Fibroblast of lung (primary cell): ENCODE measurements around the gene ADAM33.

Source experiments
- CTCF ChIP-seq, 2 donors: IDR thresholded peaks in 1 of 2; conservative IDR thresholded peaks in 1 of 2; 1 replicate in 1 of 2; 2 replicates in 1 of 2; pipeline ENCODE4 v1.5.1; 2011 to 2012; ENCODE audit warnings: low read length in 2 of 2, control low read depth in 1 of 2, inconsistent platforms in 1 of 2, low read depth in 1 of 2, mild to moderate bottlenecking in 1 of 2
- EZH2 ChIP-seq: IDR thresholded peaks from 2 replicates; pipeline ENCODE4 v1.5.1; 2012; ENCODE audit warnings: low read length, control low read depth, mild to moderate bottlenecking; ENCODE audit errors: missing control alignments

DNA sequence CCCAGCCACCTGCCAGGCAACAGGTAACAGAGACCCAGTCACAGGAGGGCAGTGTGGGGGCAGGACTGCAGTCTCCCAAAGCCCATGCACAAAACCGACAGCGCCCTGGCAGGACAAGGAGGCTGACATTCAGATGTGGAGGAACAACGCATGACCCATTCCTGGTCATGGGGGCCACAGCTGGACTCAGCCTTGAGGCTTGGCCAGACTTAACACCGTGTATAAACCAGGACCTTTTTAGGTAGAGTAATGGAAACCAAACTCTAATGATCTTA lies 26.7 kb downstream of the ADAM33 start:
- TF ChIP-seq CTCF (conservative IDR thresholded peaks at IDR 0.05 in 1 of 2, IDR thresholded peaks at IDR 0.05 in 1 of 2; ENCODE audit: low read depth in 1 of 2, low read length in 2 of 2) (no peak), EZH2 (no peak)
